ENCODE measurements around the gene OPCML. TPM values are rescaled to one million over a fixed set of nuclear protein-coding genes. Genes with fewer than 3 reads are reported as not detected.

The OPCML gene
- total RNA-seq, 4 donors from 2014 or later = 0.16 TPM; not detected in 3

DNA sequence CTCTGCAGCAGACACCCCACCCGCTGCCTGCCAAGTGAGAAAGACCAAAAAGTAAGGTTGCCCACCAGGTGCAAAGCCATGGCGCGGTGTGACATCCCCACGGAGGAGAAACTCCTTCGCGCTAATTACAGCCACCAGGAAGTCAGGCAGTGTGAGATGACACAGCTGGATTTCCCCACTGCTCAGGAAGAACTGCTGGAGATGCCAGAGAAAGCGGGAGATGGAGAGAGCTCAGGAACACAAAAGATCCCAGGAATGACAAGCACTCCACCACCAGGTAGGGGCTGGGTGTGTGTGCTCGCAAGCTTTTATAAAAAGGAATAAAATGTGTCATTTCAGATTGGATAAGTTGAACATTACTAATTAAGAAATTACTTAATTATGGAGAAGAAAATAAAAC lies 292.7 kb downstream of the OPCML start:
- WGBS, 2 donors = 84 to 87% methylated on average over 8 of the region's 8 CpGs
- H3K4me3 ChIP-seq (ENCODE audit: low read depth, poor library complexity, severe bottlenecking) = no peak overlapping the region
- intact Hi-C loops (cut with DNase I; ENCODE audit: low total_unique reads) = no loop called here
- DNase-seq (ENCODE audit: low spot score in 2 of 2) = no peak
- TF ChIP-seq CTCF (IDR thresholded peaks at IDR 0.05) (no peak), POLR2A (IDR thresholded peaks at IDR 0.05) (no peak)

DNA sequence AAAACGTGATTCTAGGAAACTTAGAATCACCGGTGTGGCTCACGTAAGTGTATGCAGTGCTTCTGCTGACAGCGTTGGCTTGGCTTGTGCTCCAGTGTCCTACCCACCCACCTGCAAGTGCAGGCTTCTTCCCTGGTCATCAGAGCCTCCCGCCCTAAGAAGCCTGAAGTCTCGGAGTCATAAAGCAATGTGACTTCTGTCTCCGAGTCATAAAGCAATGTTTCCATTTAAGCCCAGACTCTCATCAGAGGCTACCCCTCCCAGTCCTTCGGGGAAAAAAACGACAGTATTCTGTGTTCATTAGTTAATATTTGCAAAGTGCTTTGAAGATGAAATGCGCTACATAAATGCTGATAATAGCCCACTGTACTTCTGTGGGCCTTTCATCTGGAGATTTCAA lies 293.8 kb downstream of the OPCML start:
- H3K4me3 ChIP-seq (ENCODE audit: low read depth, poor library complexity, severe bottlenecking) = no peak overlapping the region
- intact Hi-C loops (cut with DNase I; ENCODE audit: low total_unique reads) = no loop called here
- no peak for DNase-seq (ENCODE audit: low spot score in 2 of 2)
- 43 to 58% methylated on average over 10 of the region's 10 CpGs for WGBS, 2 donors
- TF ChIP-seq CTCF (IDR thresholded peaks at IDR 0.05) = no peak
- TF ChIP-seq POLR2A (IDR thresholded peaks at IDR 0.05) = no peak

DNA sequence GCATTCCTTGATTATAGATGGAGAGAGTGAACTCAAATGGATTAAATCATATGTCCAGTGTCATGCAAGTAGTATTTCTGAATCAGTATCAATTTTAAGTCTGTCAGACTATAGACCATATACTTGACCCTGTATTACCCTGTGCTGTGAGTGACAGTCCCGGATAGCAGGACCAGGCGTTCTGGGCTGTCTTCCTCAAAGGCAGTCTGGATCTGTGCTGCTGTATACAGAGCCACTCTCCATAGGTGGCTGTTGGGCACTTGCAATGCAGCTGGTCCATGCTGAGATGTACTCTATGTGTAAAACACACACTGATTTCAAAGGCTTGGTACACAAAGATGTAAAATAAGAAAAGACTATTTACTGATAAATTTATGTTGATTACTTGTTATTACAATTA lies 294.3 kb downstream of the OPCML start:
- DNase-seq (ENCODE audit: low spot score in 2 of 2) = no peak
- no peak overlapping the region for H3K4me3 ChIP-seq (ENCODE audit: low read depth, poor library complexity, severe bottlenecking)
- TF ChIP-seq POLR2A (IDR thresholded peaks at IDR 0.05) (no peak), CTCF (IDR thresholded peaks at IDR 0.05) (no peak)
- intact Hi-C loops (cut with DNase I; ENCODE audit: low total_unique reads) = no loop called here
- WGBS, 2 donors = 70 to 82% methylated on average over 2 of the region's 2 CpGs

- WGBS, 2 donors = 39 to 54% methylated on average over 3 of the region's 3 CpGs
- no peak overlapping the region for H3K4me3 ChIP-seq (ENCODE audit: low read depth, poor library complexity, severe bottlenecking)
- TF ChIP-seq CTCF (IDR thresholded peaks at IDR 0.05) (no peak), POLR2A (IDR thresholded peaks at IDR 0.05) (no peak)
- intact Hi-C loops (cut with DNase I; ENCODE audit: low total_unique reads) = no loop called here
- DNase-seq (ENCODE audit: low spot score in 2 of 2) = no peak
Measured at GRCh38 chr11:133235381-133235780, 296.9 kb downstream of the OPCML start.

DNA sequence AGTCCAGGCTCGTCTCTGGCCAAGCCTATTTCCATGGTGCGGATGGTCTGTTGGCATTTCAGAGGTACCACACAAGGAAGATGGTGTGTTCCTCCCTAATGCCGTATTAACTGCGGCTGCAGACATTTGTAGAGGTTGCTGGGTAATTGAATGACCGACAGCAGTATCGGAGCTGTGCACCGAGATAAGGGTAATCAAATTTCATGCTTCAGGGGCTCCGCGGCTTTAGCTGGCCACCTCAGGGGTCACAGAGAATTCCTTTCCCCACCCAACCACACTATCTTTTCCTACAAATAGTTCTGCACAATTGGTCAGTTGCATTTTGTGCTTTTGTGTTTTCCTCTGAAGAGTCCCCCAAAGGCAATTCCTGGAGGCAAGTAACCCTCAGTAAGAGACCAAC lies 297.4 kb downstream of the OPCML start:
- 54 to 58% methylated on average over 9 of the region's 9 CpGs for WGBS, 2 donors
- no peak for DNase-seq (ENCODE audit: low spot score in 2 of 2)
- no peak overlapping the region for H3K4me3 ChIP-seq (ENCODE audit: low read depth, poor library complexity, severe bottlenecking)
- TF ChIP-seq POLR2A (IDR thresholded peaks at IDR 0.05) (no peak), CTCF (IDR thresholded peaks at IDR 0.05) (no peak)
- intact Hi-C loops (cut with DNase I; ENCODE audit: low total_unique reads) = no loop called here

DNA sequence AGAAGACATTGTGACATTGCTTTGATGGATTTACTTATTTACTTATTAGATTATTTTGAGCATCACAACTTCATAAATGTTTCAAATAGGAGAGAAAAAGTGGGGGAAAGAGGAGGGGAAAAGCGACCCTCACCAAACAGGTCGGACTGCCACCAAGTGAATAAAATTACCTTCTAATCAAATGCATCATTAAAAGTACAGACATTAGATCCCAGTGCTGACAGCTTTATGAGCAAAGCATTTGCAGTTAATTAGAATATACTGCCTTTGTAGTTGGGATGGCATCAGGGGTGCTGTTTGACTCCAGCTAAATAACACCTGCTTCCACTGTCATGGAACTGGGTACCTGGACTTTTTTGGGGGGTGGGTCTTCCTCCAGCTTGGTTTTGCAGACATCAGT lies 299.6 kb downstream of the OPCML start:
- TF ChIP-seq POLR2A (IDR thresholded peaks at IDR 0.05) (no peak), CTCF (IDR thresholded peaks at IDR 0.05) (no peak)
- no peak for DNase-seq (ENCODE audit: low spot score in 2 of 2)
- intact Hi-C loops (cut with DNase I; ENCODE audit: low total_unique reads) = no loop called here
- no peak overlapping the region for H3K4me3 ChIP-seq (ENCODE audit: low read depth, poor library complexity, severe bottlenecking)
- 23 to 38% methylated on average over 2 of the region's 2 CpGs for WGBS, 2 donors

Measured in lower leg skin (tissue), 4 donors.